ENCODE results near the gene NRROS.

- TF ChIP-seq CTCF (IDR thresholded peaks at IDR 0.05) (no peak), POLR2A (IDR thresholded peaks at IDR 0.05) (no peak)
Observed at GRCh38 chr3:196642434-196642833, 2.9 kb downstream of the NRROS start.

All from esophagus squamous epithelium (tissue), 4 donors.